CD4-positive, alpha-beta T cell treated with Interleukin-17A for 1 hour (primary cell): ENCODE data around the gene VSTM4.

ENCODE experiments used
- DNase-seq: peaks from one replicate; pipeline ENCODE4 v3.0.0-alpha.2; 2020

Gene VSTM4

GRCh38 chr10:49090696-49091380, 24.5 kb downstream of the VSTM4 start:
- DNase-seq, result no peak

GRCh38 chr10:49090189-49090575, 25.1 kb downstream of the VSTM4 start:
- DNase-seq, result no peak

- DNase-seq, result no peak
Observed at GRCh38 chr10:49089557-49090188, 25.6 kb downstream of the VSTM4 start.

DNA sequence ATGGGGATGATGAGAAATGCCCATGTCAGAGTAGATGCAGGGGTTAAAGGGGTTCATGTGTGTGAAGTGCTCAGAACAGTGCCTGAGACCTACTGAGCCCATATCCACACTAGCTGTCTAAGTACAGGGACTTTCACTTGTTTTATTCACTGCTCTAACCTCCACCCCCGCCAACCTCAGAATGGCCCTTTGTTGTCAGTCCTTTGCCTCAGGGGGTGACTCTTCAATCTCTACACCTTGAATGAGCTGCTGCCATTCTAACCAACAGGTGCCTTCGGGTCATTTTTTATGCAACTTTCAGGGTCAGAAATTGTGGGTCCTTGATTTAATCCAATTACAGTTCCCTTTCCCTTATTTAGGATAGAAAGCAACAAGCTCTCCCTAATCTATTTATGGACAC, 26.2 kb downstream of the VSTM4 start:
- DNase-seq, result no peak

DNA sequence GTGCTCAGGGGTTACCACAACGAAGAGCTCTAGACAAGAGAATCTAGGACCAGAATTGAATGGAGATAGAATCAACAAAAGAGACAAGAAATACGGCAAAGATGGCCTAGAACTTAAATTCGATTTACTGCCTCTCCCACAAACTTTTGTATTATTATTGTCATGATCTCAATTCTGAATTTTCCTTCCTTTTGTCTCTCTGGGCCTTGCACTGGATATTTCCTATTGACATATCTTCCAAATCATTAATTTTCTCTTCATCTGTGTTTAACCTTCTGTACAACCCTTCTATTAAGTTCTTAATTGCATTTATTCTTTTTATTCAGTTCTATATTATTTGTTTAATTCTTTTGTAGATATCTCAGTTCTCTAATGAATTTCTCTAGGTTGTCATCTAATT, 28.4 kb downstream of the VSTM4 start:
- no peak for DNase-seq

DNA sequence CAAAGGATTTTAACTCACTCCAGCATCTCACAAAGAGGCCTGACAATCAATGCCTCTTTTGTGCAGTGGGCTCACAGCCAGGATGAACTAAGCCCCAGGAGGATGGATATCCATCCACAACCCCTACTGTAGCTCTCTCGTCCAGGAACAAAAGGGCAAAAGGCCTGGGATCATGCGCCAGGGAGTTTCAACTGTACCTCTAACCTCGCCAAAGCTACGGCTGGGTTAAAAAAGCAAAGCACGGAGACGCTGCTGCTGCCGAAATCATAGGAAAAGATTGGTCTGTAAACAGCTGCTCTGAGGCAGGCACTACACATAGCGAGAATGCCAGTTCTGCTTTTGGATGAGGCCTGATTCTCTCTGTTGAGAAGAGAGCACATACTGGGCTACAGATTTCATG, 32.1 kb downstream of the VSTM4 start:
- DNase-seq, result no peak

- no peak for DNase-seq
Observed at GRCh38 chr10:49082766-49083165, 32.6 kb downstream of the VSTM4 start.

DNA sequence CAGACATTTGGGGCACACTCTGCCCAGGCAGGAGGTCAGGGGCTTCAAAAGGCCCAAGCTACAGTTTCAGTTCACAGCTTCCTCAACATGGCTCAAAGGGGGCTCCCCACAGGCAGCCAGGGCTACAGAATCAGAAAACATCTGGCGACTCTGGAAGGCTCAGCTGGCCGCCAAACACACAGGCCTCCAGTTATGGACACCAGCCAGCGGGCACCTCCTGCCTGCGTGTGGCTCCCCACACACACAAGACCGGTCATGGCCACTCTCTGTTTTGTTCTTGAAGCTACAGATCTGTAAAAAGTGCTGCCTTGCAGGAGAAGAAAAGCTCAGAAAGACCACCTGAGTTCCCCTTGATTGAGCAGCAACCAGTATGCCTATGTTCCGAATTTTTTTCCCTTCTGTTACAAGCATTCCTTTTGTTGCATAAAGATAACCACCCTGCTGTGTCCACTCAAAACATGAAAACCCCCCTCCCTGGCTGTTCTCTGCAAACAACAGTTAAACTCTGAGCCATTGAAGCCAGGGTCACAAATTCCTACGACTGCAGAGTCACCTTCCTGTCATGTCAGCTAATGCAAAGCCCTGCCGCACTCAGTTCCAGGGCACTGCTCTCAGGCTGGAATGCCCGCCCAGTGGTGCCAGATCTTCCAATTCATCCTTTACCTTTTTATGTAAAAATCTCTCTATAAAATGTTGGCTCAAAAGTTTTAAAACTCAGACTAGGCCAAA, 33.6 kb downstream of the VSTM4 start:
- DNase-seq, result no peak

DNA sequence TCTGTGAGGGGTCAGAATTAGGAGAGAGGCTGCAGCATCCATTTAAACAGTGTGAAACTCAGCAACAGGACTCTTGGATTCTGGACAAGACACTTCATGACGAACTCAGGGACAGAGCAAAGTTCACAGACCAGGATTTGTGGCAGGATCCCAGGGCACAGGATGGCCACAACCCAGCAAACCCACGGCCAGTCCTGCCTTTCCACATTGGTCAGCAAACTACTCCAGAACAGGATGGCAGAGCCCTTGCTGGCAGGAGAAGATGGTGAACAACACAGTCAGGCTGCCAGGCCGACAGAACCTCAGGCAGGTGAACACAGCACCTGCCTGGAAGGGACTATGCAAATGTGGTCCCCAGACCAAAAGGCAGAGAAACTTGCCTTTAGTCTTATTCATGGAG, 34.4 kb downstream of the VSTM4 start:
- DNase-seq, result no peak

- DNase-seq, result no peak
Observed at GRCh38 chr10:49080071-49080470, 35.3 kb downstream of the VSTM4 start.

GRCh38 chr10:49079499-49079898, 35.8 kb downstream of the VSTM4 start:
- no peak for DNase-seq

DNA sequence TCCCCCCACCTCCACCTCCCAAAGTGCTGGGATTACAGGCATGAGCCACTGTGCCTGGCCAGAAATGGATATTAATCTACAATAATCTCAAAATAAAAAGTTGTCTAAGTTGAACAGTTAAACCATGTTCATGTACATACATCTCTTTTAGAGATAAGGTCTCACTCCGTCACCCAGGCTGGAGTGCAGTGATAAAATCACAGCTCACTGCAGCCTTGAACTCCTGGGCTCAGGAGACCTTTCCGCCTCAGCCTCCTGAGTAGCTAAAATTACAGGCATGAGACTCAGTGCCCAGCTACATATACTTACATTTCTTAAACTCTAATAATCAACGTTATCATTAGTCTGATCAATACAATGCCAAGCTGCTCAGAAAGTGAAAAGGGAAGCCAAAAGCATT, 36.2 kb downstream of the VSTM4 start:
- DNase-seq, result no peak

- DNase-seq, result no peak
Observed at GRCh38 chr10:49078433-49078832, 36.9 kb downstream of the VSTM4 start.

DNA sequence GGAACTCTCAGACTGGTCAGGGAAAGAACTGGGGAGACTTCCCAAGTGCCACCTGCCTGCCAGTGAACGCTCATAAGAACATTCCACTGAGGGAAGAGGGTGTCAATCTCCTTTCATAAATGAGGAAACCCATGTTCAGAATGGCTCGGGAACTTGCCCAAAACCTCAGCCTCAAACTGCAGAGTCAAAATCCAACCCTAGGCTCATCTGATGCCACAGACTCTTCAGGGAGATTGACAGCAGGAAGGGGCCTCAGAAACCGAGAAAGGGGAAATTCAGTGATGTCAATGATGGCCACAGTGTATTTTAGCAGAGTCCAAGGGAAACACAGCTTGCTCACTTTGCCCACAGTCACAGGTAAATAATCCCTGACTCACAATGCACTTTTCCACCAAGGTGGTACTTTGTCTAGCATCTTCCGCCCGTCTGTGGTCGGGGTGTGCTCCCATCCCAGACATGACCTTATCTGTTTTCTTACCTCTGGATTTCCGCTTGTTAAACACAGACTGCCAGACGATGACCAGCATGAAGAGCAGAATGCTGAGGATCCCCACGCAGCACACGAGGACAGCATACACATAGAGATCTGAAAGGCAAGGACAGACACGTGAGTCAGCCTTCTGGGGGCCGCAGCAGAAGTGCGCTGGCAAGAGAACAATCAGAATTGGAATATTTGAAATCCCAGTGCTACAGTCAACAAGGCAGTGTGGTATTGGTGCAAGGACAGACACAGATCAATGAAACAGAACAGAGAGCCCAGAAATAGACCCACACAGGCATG, 38.4 kb downstream of the VSTM4 start:
- no peak for DNase-seq

DNA sequence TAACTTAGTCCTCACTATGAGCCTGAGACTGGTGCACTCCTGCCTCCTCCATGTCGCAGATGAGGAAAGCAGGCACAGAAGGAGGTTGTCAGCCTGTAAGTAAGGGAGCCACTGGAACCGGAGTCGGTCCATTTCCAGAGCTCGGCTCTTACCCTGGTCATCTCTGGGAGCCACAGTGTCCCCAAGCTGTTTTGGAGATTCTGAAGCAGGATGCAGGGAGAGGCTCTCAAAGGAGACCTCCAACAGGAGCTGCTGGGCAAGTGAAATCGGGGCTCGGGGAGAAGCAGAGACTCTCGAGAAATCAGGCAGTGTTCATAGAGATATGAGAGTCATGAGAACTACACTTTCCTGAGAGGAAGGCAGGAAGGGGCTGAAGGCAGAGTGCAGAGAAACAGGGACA, 39.0 kb downstream of the VSTM4 start:
- DNase-seq, result no peak

GRCh38 chr10:49075743-49076142, 39.6 kb downstream of the VSTM4 start:
- DNase-seq, result no peak

DNA sequence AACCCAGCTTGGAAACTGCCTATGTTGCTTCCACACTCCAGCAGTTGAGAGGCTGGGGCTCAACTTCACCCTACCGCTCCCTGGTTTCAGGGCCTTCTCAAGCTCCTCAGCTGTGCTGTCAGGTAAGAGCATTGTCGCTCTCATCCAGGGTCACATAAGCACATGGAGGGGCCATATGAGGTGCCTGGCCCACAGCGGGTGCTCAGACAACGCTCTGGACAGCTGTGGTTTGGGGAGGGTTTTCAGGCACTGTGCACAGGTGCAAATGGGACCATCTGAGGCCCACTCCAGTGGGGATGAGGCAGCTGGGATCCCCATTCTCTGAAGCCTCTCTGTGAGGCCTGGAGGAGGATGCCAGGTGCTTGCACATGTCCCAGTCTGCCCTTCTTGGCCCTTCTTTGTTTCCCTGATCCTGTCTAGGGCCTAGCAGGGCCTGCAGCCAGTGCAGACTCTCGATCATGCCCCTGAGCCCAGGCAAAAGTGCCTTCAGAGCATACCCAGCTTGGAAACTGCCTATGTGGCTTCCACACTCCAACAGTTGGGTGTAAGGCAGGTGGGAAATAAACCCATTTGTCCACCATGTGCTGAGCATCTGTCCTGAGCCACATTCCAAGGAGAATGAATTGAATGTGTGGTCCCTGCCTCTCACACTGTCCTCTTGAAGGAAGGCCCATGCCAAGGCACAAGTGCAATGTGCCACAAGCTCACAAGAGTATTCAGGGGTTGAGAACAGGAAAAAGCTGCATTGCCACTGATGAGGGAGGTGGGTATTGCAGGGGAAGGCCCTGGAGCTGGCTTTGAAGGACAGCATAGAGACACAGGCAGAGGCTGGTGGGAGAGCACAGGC, 40.3 kb downstream of the VSTM4 start:
- DNase-seq, result no peak

DNA sequence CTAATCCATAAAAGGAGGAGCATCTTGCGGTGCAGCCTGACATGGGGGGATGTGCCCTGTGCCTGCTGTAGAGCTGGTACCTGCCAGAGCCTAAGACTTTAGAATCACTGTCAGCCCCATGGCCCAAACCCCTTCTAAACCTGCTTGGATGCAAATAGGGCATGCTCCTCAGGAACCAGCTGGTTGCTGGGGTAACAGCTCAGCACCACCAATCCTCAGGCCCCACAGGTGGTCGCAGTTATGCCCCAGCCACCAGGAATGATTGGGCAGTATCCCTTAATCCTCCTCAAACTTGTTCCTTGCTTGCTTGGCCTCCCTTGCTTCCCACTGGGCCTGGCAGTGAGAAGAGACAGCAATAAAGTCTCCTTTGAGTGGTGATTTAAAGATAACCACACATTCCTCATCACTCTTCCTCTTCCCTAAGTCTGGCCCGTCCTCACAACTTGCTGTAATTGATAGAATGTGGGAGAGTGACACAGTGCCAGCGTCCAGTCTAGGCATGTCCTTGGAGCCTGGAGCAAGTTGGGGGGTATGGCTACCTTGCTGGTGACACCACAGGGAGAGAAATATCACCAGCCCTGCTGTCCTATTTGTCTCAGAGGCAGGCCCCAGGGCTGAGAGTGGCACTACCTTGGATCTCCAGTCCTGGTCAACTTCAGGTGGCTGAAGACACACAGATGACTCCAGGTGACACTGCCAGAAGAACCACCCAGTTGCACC, 43.0 kb downstream of the VSTM4 start:
- DNase-seq, result no peak

DNA sequence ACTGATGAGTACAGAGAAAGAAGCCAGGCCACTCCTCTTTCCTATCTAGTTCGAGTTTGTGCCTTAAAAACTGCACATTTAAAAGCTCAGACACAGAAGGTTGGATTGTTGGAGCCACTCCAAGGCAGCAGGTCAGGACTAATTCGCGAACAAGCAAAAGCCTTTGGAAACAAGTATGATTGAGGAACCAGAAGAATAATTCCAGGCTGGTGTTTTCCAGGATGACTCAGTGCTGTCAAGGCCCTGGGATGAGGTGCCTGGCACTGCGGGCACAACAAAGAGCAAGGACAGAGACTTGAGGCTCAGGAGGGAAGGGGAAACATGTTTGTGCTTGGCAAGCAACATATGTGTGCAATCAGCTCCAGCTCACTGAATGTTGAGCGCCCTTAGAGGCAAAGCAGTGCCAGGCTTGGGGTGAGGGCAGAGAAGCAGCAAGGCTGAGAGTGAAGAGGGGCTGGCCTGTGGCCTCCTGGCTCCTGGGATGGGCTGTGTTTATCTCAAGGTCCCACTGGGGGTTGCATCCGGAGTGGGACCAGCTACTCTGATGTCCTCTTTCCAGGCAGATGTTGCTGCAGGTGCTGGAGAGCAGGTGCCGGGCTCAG, 44.1 kb downstream of the VSTM4 start:
- DNase-seq, result no peak

- DNase-seq, result no peak
Observed at GRCh38 chr10:49070701-49071100, 44.6 kb downstream of the VSTM4 start.

DNA sequence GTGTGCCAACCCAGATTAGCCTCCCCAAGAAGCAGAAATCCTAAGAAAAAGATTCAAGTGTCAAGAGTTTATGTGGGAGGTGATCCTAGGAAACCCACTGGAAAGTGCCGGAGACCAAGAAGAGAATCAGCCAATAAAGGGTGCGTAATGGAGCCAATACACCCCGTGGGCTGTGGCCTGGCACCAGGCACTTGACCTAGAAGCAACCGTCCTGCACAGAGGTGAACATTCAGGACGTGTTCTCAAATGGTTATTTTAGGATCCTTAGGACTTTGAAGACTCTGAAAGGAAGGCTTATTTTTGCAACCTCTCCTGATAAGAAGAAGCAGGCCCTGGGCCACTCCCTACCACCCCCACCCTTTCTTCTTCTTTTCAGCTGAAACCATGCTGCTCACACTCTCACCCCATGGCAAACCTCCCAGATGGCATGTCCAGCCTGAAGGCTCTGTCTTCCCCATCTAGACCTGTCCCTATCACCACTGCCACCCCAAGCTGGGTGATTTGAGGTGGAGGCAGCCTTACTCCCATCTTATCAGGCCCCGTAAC, 46.6 kb downstream of the VSTM4 start:
- no peak for DNase-seq
